Breast epithelium (tissue), 3 donors: Measurements from ENCODE around the gene SCAF11.

ENCODE experiments used
- POLR2A ChIP-seq: fragments of 450-650 bp; IDR thresholded peaks from one replicate; pipeline ENCODE4 v1.6.1; 2016; ENCODE audit warnings: antibody characterized with exemption, mild to moderate bottlenecking, moderate library complexity
- TF ChIP-seq, protein P1 (sequence below), 3 donors: fragments of 450-650 bp; IDR thresholded peaks; one replicate each; pipeline ENCODE4 v1.5.1; 2016 to 2017; ENCODE audit warnings: antibody characterized with exemption in 3 of 3, mild to moderate bottlenecking in 3 of 3, moderate library complexity in 3 of 3

DNA sequence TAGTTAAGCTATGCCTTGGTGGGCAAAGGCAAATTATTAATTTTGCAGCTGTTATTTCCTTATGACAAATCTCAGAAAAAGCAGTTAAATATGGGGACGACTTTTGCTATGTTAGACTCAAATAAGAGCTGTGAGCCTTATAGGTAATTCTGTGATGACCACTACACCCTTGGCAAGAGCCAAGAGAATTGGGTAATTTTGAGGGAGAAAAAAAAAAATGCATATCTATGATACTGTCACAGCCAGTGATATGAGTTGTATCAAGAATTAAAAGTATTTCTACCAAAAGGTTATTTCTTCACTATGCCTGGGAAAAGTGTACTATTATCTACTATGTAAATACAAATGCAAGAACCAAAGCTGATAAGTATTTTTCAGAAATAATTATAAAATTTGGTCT, 43.9 kb downstream of the SCAF11 start:
- TF ChIP-seq POLR2A: no peak
- TF ChIP-seq, protein P1, sequence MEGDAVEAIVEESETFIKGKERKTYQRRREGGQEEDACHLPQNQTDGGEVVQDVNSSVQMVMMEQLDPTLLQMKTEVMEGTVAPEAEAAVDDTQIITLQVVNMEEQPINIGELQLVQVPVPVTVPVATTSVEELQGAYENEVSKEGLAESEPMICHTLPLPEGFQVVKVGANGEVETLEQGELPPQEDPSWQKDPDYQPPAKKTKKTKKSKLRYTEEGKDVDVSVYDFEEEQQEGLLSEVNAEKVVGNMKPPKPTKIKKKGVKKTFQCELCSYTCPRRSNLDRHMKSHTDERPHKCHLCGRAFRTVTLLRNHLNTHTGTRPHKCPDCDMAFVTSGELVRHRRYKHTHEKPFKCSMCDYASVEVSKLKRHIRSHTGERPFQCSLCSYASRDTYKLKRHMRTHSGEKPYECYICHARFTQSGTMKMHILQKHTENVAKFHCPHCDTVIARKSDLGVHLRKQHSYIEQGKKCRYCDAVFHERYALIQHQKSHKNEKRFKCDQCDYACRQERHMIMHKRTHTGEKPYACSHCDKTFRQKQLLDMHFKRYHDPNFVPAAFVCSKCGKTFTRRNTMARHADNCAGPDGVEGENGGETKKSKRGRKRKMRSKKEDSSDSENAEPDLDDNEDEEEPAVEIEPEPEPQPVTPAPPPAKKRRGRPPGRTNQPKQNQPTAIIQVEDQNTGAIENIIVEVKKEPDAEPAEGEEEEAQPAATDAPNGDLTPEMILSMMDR (IDR thresholded peaks at IDR 0.05): no peak
